Measurements from ENCODE around the gene RNF115. TPM values are rescaled to one million over a fixed set of nuclear protein-coding genes. Genes with fewer than 3 reads are reported as not detected.
A peak's percentile ranks its signal among the peaks of the same experiment; 100 is the strongest.

Gene RNF115
- total RNA-seq, 6 experiments from 2014 or later, result 5.3 to 10.3 (median 8.0) TPM

DNA sequence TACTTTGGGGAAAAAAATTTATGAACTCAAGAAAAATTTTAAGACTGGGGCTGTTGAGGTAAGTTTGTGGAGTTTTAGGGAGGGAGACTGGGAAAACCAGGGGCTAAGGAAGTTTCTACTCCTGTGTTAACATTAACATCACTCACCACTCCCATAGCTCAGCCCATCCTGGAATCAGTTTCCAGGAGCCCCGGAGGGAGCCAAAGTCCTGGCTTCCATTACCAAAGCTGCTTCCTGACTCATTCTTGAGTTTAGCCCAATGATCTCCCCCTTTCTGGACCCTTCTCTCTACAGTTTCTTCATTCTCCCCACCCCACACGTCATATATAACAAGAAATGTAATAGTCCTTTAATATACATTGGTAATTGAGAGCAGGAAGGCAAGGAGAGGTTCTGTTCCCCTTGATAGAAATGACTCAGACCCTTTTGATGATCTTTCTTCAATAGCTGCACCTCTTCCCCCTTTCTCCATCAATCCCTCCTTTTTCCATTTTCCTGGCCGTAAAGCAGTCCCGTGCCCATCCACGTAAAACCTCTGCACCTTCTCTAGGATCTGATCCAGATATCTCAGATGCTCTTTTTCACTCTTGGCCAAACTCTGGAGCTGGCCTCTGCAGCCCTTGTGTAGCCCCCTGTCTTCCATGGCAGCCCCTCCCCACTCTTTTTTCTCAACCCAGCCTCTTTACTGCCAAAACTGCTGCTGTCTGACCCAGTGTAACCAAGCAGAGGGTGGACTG, 39.6 kb upstream of the RNF115 start:
- no peaks in the 10 kb centered on the region for H3K9me3 ChIP-seq
- DNase-seq (no peak), ATAC-seq (no peak)
- WGBS (ENCODE audit: insufficient coverage, low coverage, low lambda C conversion rate, missing lambda C conversion rate), result 71% methylated on average over 4 of the region's 5 CpGs
- peaks cover 0 to 12% (median 0%) of the 10 kb centered on the region in 4 donors for H3K4me1 ChIP-seq
- H3K4me3 ChIP-seq, result no peak overlapping the region
- TF ChIP-seq, protein P1, sequence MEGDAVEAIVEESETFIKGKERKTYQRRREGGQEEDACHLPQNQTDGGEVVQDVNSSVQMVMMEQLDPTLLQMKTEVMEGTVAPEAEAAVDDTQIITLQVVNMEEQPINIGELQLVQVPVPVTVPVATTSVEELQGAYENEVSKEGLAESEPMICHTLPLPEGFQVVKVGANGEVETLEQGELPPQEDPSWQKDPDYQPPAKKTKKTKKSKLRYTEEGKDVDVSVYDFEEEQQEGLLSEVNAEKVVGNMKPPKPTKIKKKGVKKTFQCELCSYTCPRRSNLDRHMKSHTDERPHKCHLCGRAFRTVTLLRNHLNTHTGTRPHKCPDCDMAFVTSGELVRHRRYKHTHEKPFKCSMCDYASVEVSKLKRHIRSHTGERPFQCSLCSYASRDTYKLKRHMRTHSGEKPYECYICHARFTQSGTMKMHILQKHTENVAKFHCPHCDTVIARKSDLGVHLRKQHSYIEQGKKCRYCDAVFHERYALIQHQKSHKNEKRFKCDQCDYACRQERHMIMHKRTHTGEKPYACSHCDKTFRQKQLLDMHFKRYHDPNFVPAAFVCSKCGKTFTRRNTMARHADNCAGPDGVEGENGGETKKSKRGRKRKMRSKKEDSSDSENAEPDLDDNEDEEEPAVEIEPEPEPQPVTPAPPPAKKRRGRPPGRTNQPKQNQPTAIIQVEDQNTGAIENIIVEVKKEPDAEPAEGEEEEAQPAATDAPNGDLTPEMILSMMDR (IDR thresholded peaks at IDR 0.05), result no peak
- TF ChIP-seq POLR2A (IDR thresholded peaks at IDR 0.05), result no peak
- no peaks in the 10 kb centered on the region for H3K27me3 ChIP-seq
- H3K27ac ChIP-seq, result no peak overlapping the region
- intact Hi-C loops (cut with DNase I), result no loop called here
- H3K36me3 ChIP-seq, result no peaks in the 10 kb centered on the region

DNA sequence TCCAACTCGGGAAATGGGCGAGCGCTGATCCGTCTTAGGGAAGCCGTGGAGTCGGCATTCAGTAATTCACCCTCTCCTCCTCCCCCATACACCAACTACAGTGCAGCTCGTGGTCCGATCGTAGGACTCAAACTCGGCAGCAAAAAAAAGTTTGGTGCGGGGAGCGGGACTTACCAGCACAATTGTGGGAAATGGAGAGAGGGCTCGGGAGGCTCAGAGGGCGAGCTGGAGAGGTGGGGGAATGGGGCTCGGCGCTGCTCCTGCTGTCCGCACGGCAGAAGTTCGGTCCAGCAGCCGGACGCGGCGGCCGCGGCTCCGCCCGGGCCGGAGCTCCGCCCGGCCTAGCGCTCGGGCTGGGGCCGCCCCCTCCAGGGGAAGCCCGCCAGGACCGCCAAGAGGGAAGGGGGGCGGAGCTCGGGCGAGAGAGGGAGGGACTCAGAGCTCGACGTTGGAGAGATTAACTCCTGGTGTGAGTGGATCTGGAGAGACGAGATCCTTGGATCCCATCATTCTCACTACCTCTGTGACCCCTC, 35.7 kb upstream of the RNF115 start:
- peak overlapping the region; percentile 45 to 61 (median 55) for H3K27ac ChIP-seq
- no peaks in the 10 kb centered on the region for H3K27me3 ChIP-seq
- peak; percentile 74 for TF ChIP-seq POLR2A (IDR thresholded peaks at IDR 0.05)
- TF ChIP-seq, protein P1 (IDR thresholded peaks at IDR 0.05), result peak in 2 of 4 donors; percentile 3 to 13
- 0% methylated on average over 4 of the region's 41 CpGs for WGBS (ENCODE audit: insufficient coverage, low coverage, low lambda C conversion rate, missing lambda C conversion rate)
- peak overlapping the region; percentile 54 to 80 (median 71) for H3K4me3 ChIP-seq
- DNase-seq (peak; percentile 94), ATAC-seq (peak; percentile 84 to 90 (median 88))
- intact Hi-C loops (cut with DNase I), result loop anchor here in 1 of 2 donors (10.0 kb wide), 1 partner anchor 45 kb away; no protein-coding TSS in a partner anchor
- peaks cover 0 to 12% (median 0%) of the 10 kb centered on the region in 4 donors for H3K4me1 ChIP-seq
- H3K36me3 ChIP-seq, result peaks cover 0 to 20% (median 4%) of the 10 kb centered on the region in 4 donors
- H3K9me3 ChIP-seq, result no peaks in the 10 kb centered on the region

DNA sequence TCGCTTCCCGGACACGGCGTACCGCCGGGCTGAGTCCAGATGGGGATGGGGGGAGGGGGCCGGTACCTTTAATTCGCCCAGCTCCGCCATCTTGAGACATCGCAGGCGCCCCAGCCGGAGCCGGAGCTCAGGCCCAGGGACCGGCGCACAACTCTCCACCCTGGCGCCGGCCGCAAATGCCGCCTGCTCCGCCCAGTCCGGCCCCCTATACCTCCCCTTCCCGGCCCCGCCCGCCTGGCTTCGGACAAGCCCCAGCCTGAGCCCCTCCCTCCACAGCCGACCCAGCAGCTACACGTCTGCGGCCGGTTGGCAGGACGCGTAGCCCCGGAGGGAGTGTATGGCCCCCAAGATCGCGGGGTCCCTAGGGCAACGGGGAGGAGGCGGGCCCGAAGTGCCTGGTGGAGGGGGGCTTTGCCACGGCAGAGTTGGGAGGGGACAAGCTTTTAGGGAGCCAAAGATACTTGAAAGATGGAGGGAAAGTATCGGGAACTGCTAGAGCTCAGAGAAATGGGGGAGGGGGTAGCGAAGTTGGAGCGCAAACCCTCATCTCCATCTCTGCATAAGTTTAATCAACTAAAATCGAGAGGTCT, 35.1 kb upstream of the RNF115 start, which contains the start of gene PIAS3:
PIAS3 (minus strand) TSS at position 181 of the 590 bp plus-strand sequence; CDS start at position 90, 91 bp downstream.
- peak; percentile 98 for DNase-seq
- Histone ChIP-seq H3K27me3 (no peaks in the 10 kb centered on the region), H3K36me3 (peaks cover 0 to 25% (median 5%) of the 10 kb centered on the region in 4 donors), H3K27ac (peak within 1 kb of the TSS; percentile 45 to 61 (median 55)), H3K4me1 (peaks cover 0 to 12% (median 0%) of the 10 kb centered on the region in 4 donors), H3K4me3 (peak within 1 kb of the TSS; percentile 54 to 80 (median 71)), H3K9me3 (no peaks in the 10 kb centered on the region)
- peak; percentile 93 to 96 (median 94) for ATAC-seq
- TF ChIP-seq, protein P1 (IDR thresholded peaks at IDR 0.05), result no peak
- peak; percentile 49 for TF ChIP-seq POLR2A (IDR thresholded peaks at IDR 0.05)
- intact Hi-C loops (cut with DNase I), result loop anchor here in 1 of 2 donors (10.0 kb wide), 1 partner anchor 46 kb away; no protein-coding TSS in a partner anchor
- WGBS (ENCODE audit: insufficient coverage, low coverage, low lambda C conversion rate, missing lambda C conversion rate), result under 1% methylated on average over 24 of the region's 42 CpGs

DNA sequence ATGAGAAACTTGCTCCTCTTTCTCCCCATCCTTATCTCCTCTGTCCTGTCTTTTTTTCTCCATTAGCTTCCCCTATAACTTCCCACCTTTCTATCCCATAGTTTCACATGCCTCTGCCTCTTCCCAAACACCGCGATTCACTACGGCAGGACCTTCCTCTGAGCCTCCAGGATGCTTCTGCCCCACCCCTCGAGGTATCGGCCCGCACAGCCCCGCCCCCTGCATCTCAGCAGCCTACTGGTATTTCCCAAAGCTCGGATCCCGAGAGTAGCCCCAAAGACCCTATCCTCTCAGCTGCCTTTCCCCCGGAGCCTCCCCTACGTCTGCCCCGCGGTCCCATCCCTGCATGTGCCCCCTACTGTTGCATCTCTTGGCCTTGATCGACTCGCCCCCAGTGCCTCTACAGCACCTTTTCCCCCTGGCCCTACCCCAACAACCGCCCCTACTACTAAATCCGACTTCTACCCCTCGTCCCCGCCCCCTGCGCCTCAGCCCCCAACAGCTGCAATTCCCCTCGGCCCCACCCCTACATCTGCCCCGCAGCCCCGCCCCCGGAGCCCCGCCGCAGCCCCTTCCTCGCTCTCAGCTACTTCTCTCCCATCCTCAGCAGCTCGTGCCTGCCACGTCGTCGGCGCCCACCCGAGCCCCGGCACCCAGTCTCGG, 34.5 kb upstream of the RNF115 start:
- no peaks in the 10 kb centered on the region for H3K27me3 ChIP-seq
- H3K36me3 ChIP-seq, result peaks cover 0 to 30% (median 5%) of the 10 kb centered on the region in 4 donors
- peak overlapping the region; percentile 45 to 61 (median 55) for H3K27ac ChIP-seq
- TF ChIP-seq POLR2A (IDR thresholded peaks at IDR 0.05), result no peak
- TF ChIP-seq, protein P1 (IDR thresholded peaks at IDR 0.05), result no peak
- peak overlapping the region; percentile 54 to 80 (median 71) for H3K4me3 ChIP-seq
- DNase-seq (peak; percentile 62 to 70 (median 68)), ATAC-seq (peak; percentile 8 to 37 (median 28))
- intact Hi-C loops (cut with DNase I), result loop anchor here in 1 of 2 donors (10.0 kb wide), 1 partner anchor 46 kb away; no protein-coding TSS in a partner anchor
- H3K9me3 ChIP-seq, result no peaks in the 10 kb centered on the region
- H3K4me1 ChIP-seq, result peaks cover 0 to 12% (median 0%) of the 10 kb centered on the region in 4 donors
- WGBS (ENCODE audit: insufficient coverage, low coverage, low lambda C conversion rate, missing lambda C conversion rate), result 0% methylated on average over 26 of the region's 35 CpGs

Data from right lobe of liver (tissue), 6 donors.